HG03280 (cell line): ENCODE measurements around the gene TRMT11.

Source experiments
- ATAC-seq: cut with Tn5 transposase; IDR thresholded peaks from one replicate; pipeline ENCODE4 v1.9.1; 2021; ENCODE audit warnings: mild to moderate bottlenecking, moderate library complexity; ENCODE audit not compliant: unreplicated experiment

TRMT11 gene

GRCh38 chr6:126072172-126072571, 85.8 kb downstream of the TRMT11 start:
- ATAC-seq: no peak

DNA sequence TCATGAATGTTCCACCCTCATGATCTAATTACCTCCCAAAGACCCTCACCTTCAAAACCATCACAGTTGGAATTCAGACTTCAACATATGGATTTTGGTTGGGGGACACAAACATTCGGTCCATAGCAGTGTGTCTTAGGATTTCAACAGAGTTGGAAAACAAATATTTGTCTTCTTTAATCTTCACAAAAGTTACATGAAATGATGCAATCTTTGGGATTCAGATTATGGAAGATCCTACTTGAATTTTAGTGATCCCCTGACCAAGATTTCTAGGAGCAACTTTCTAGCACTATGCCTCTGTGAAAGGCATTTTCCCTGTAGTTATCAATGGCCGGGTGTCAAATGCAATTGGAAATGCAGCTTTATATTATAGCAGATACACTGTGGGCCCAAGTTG, 86.5 kb downstream of the TRMT11 start:
- no peak for ATAC-seq

- ATAC-seq: no peak
Measured at GRCh38 chr6:126075335-126076071, 89.2 kb downstream of the TRMT11 start.

- no peak for ATAC-seq
Measured at GRCh38 chr6:126076992-126077664, 90.8 kb downstream of the TRMT11 start.

- no peak for ATAC-seq
Measured at GRCh38 chr6:126077810-126078776, 91.8 kb downstream of the TRMT11 start.

GRCh38 chr6:126083875-126084274, 97.5 kb downstream of the TRMT11 start:
- ATAC-seq: no peak

DNA sequence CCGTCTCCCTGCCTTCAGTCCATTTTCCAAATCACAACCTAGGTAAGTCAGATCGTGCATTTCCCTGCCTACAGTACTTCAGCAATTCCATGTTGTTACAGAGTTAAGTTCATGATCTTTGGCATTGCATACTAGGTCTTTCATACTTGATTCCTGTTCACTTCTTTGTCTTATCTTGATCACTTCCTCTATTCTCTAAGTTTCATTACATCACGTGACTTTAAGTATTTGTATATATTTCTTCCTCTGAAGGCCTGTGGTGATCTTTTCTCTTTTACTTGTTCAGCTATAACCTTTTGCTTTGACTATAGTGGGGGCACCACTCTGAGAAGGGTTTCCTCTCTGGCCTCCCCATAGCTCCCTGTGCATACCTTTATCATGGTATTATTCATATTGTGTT, 100.2 kb downstream of the TRMT11 start:
- no peak for ATAC-seq
